ENCODE data around the gene NIT1.
"Not testable (repeated sequence)": the region's sequence is repeated elsewhere in the genome, so short reads cannot be mapped to it uniquely, and the experiment has no call there.

The NIT1 gene

DNA sequence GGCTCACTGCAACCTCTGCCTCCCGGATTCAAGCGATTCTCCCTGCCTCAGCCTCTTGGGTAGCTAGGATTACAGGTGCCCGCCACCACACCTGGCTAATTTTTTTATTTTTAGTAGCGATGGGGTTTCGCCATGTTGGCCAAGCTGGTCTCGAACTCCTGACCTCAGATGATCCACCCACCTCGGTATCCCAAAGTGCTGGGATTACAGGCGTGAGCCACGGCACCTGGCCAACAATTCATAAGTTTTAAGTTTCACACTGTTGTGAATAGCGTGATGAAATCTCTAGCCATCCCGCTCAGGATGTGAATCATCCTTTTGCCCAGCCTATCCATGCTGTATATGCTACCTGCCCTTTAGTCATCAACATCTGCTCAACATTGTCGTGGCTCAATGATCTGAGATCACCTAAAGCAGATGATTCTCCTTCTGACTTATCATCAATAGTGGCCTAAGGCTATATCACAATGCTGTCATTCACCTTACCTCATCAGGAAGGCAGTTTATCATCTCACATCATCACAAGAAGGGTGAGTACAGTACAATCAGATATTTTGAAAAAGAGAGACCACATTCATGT, 2.7 kb upstream of the NIT1 start:
- no peak for DNase-seq

DNA sequence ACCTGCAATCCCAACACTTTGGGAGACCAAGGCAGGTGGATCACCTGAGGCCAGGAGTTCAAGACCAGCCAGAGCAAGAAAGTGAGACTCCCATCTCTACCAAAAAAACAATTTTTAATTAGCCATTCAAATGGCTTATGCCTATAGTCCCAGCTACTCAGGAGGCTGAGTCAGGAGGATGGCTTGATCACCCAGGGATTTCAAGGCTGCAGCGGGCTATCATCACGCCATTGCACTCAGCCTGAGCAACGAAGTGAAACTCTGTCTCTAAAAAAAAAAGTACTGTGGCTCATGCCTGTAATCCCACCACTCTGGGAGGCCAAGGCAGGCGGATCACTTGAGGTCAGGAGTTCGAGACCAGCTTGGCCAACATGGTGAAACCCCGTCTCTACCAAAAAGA, 1.9 kb upstream of the NIT1 start:
- DNase-seq, result not testable (repeated sequence)

DNA sequence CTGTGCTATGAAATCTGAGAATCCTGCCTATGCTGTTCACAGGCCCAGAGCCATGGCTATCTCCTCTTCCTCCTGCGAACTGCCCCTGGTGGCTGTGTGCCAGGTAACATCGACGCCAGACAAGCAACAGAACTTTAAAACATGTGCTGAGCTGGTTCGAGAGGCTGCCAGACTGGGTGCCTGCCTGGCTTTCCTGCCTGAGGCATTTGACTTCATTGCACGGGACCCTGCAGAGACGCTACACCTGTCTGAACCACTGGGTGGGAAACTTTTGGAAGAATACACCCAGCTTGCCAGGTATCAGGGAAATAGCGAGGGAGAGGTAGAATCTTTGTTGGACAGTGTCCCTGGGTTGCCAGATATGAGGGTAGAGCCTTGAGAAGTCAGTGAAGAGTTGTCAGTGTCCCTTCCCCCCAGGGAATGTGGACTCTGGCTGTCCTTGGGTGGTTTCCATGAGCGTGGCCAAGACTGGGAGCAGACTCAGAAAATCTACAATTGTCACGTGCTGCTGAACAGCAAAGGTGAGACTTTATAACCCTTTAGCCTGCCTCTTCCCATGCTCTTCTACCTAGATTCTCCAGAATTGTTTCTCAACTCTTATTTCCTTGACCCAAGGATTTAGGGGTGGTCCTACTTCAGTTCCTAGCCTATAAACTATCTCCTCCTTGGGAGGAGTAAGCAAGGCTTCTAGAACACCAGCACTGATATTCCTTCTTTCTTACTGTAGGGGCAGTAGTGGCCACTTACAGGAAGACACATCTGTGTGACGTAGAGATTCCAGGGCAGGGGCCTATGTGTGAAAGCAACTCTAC, 1.4 kb downstream of the NIT1 start:
- no peak for DNase-seq

DNA sequence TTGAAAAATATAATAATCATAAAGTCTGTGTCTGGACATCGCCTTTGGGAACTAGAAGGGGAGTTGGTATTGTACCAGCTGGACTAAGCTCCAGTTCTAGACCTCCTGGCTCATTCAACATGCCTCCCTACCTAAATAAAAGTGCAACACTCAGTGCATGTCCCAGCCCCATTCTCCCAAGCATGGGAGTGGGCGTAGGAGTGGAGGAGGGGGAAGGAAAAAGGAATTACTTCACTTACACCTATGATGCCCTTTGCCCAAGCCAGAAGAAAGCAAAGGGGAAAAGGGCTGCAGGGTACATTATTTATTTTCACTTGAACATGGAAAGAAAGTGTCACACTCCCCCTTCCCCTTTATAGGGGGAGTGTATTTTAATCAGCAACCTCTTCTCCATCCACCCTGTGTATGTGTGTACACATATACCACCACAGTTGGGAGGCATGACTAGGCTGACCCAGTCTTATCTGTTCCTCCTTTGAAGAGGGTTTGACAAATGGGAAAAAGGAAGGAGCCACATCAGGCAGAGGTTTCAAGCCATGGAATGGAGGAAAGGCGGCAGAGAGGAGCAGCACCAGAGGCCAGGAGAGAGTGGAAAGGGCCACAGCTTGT, 3.2 kb downstream of the NIT1 start:
- no peak for DNase-seq

DNA sequence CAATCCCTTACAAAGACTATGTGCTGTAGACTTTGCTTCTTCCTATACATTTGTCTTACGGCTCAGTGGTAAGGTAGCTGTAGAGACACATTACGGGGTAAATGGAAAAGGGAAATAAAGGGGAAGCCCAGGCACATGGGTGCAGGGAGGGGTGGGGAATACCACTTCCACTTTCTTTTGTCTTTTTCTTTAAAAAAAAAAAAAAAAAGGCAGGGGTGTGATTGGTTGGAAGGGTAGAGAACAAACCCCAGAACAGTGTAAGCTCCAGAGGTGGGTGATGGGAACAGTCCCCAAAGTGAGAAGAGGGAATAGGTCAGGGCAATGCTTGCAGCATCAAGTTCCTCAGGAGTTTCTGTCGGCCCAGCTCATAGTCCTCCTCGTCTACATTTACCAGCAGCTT, 3.9 kb downstream of the NIT1 start:
- no peak for DNase-seq

DNA sequence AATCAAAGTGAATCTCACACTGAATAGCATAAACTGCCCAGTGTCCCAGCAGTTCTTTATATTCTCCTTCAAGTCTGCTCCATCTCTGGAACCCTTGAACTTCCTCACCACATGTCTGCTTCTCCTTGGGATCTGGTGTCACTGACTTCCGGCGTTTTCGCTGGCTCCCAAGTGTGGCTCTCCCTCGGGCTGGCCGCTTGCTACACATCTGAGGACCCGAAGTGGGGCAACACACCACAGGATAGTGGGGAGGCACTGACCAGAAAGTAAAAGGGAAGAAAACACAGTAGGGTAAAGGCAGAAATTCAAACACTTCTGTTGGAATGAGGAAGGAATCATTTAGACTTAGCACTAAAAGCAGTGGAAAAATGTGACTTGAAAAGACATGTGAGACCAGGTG, 5.1 kb downstream of the NIT1 start:
- no peak for DNase-seq

DNA sequence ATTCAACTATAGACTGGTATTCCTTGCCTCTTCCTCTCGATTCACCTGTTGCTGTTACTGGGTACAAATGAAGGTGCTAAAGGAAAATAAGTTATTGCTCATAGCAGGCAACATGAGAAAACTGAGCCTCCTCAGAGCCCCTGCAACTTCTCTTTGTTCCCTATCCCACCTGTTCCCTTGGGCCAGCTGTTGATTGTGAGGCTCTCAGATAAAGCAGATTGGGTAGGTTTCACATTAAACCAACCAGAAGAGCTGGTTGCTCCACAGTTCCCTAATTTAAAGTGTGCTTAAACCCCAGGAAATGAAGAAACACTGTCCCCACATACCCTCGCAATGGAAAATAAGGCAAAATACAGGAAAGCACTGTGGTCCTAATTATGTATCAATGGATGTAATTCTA, 9.7 kb downstream of the NIT1 start:
- no peak for DNase-seq

DNA sequence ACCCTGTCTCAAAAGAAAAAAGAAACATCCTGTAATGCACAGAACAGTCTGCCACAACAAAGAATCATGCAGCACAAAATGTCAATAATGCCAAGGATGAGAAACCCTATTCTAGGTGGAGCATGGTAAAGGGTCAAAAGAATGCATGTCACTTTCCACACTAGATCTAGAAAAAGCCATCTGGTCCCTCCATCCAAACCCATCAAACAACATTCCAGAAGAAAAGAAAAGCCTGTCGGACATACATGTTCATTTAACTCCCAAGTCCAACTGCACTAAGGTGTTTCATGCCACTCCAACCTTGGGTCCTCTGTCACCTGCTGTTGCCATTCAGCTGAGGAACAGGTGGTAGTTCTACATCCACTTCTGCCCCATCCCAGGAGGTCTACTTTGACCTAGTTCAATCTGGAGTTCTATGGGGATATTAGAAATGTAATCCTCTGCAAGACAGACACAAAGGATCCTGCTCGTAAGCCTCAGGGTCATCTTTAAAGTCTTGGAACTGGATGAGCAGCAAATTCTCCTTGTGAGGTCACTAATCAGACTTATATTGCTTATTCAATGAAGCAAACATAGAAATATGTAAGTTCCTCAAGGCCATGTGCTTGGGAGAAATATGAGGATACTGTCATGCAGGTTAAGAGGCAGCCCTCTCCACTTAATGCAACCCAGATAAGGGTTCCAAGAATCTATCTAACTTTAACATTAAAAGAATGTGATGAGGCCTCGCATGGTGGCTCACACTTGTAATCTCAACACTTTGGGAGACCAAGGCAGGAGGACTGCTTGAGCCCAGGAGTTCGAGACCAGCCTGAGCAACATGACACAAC, 10.9 kb downstream of the NIT1 start:
- no peak for DNase-seq

DNA sequence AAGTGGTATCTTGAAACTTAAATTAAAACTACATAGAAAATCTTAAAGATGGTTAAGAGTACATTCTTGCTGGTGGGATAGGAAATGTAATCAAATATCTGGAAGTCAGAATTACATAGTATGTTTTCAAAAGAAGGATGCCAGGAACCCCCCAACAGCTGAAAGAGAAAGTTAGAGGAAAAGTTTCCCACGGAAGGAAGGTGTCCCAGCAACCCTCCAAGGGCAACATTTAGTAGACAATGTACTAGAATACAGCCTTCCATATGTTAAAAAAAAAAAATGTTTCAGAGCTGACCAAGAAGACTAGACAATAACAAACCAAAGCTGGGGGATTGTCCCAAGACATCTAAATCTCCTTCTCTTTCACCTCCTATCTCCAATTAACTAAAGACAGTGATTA, 12.4 kb downstream of the NIT1 start:
- DNase-seq, result no peak

DNA sequence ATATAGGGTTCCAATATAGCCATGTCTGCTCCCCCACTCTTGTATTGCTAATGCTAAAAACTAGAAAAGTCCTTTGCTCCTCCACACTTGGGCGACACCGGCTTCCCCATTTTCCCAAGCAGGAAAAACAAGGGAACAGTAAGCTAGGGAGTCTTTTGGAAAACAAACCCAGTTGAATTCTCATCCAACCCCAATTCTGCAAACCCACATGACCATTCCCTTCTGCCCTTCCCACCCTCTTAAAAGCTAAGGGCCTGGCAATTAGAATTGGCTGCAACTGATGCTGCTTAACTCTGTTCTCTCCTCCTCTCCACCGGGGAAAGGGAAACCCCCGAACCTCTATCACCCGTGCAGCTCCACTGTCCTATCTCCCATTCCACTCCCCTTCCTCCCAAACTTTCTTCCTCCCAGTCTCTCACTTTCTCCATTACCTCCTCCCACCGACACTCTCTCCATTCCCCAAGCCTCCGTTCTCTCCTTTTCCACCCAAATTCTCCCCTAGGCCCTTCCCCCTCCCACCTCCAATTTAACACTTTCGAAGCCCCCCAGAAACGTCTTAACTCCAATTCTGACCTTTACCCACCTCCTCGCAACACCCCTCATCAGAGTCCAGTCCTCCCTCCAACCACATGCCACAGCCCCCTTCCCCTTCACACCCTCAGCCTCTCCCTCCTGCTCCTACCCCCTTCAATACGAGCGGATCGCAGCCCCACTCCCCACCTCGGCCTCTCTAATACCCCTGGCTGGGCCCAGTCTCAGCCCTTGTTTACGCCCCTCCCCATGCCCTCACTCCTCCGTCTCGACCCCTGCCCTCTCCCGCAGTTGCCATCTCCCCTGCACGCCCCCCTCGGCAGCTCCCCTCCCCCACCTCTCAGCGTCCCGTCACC, 13.9 kb downstream of the NIT1 start:
- no peak for DNase-seq

DNA sequence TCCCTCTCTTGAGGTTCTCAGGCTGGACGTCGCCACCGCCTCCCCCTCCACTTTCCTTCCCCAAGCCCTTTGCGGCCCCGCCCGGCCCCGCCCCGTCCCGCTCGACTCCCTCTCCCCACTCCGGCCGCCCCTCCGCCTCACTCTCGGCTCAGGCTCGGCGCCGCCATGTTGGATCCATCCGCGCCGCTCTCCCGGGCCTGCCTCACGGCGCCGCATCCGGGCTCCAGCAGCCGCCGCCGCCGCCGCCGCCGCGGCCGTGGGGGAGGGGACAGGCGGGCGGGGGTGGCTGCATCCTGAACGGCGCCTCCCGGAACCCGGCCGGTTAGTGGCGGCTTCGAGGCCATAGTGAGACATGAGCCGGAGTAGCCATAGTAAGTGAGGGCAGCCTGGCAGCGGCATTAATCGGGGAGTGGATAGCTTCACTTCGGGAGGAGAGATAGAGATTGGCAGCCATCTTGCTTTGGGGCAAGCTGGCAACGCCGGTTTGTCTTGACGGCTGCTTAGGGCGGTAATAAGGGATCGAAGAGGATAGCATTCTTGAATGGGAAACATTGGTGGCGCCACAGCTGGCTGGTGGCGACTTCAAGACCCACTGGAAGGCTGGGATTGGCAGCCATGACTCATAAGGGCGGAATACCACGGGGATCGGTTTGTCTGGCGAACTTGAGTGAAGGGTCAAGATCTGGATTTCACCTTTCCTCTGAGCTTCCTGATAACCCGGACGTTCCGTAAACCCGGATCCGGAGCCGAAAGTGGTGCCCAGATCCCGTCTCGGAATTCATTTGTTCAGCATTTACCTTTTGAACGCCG, 14.7 kb downstream of the NIT1 start, which contains the start of gene DEDD:
TSS of gene DEDD (minus strand) at position 258 of the 810 bp plus-strand sequence. CDS start 8,205 bp downstream, outside the sequence.
- DNase-seq, result peak; percentile 74

DNA sequence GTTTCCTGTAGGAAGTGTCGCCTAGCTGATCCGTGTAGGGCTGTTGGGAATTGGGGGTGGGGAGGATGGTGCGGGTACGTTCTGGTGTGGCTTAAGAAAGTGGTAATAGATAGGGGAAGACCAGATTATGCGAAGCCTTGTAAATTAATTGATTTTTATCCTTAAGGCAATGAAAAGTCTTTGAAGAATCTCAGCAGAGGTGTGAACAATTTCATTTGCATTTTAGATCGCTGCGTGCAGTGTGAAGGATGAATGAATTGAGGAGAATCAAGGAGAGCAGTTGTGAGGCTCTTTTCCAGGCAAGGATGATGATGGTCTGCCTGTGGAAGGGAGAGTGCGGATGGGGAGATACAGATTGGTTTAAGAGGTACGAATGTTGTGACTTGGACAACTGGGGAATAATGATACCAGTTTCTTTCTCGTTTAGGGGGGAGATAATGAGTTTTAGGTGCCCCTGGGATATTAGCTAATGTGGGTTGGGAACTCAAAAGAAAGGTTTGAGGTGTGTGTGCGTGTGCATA, 15.4 kb downstream of the NIT1 start:
- DNase-seq, result no peak

DNA sequence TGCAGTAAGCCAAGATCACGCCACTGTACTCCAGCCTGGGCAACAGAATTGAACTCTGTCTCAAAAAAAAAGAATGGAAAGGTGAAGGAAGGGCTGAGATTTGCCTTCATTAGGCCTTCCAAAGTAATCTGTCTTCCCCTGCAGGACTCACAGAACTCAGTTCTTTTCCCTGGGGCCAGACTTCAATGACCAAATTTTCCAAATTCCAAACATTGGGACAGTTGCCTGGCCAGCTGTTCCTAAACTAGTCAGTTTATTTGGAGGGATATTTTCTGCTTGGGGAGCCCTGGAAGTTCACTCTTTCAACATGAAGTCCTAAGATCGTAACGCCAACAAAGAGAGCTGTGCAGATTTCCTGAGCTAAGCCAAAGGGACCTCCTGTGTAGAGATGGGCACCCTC, 20.0 kb downstream of the NIT1 start:
- no peak for DNase-seq

DNA sequence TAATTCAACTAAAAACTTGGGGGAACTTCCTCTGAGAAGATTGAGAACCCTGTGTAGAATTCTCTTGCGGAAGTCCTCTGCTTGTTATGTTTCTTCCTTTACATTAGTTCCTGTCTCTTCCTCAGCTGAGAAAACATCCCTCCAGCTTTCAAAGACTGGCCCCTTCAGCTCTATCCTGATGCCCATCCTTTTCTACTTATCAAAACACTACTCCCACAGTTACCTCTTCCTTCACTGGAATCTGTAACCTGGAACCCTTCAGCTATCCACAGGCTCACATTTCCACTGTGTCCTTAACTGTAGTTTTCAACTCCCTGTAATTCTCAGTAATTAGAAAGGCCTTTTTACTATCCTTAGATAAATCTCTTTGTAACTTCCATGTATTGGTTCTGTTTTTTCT, 20.5 kb downstream of the NIT1 start:
- no peak for DNase-seq

DNA sequence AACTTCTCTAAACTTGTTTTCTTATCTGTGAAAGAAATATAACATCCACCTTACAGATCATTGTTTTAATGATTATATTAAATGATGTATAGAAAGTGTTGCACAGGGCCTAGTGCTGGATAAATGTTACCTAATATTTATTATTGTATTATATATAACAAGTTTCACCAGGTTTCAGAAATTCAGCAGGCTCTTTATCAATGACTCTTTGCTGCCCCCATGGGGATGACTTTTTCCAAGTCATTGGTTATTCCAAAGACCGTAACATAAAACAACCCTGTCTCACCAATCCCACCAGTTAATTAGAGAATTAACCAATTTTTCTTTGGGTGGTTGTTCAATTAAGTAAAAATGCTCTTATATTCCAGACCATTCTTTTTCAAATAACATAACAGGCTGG, 21.9 kb downstream of the NIT1 start:
- DNase-seq, result no peak

DNA sequence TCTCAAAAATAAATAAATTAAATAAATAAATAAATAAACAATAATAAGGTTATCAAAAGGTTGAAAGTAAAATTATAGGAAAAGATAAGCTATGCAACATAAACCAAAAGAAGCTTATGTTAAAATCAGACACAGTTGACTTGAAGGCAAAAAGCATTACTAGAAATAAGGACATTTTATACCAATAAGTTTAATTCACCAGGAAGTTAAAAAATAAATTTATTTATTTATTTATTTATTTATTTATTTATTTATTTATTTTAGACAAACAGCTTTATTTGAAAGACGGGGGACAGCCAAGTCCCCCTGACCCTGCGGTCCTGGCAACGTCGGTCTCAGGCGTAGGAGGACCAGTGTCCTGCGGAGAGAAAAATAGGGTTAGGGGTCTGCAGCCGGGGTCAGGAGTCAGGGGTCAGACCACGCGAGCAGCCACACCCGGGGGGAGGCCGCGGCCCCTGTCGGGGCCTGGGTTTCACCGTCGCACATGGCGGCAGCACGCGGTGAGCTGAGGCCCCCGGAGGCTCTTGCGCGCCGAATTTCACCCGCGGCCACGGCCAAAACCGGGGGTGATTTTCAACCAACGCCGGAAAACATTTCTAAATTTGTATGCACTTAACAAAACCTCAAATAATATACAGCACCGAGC, 23.0 kb downstream of the NIT1 start:
- no peak for DNase-seq

DNA sequence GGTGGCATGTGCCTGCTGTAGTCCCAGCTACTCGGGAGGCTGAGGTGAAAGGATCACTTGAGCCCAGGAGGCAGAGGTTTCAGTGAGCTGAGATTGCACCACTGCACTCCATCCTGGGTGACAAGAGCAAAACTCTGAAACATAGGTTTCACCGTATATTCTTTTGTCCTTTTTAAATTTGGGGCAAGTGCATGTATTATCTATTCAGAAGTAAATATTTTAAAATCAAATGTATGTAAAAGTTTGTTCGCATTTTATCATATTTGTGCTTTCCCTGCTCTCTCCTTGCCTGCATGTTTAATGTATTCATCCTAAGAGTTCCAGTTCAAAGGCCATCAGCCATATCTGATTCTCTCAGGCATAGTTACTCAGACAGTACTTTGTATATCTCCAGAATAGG, 27.9 kb downstream of the NIT1 start:
- DNase-seq, result no peak

DNA sequence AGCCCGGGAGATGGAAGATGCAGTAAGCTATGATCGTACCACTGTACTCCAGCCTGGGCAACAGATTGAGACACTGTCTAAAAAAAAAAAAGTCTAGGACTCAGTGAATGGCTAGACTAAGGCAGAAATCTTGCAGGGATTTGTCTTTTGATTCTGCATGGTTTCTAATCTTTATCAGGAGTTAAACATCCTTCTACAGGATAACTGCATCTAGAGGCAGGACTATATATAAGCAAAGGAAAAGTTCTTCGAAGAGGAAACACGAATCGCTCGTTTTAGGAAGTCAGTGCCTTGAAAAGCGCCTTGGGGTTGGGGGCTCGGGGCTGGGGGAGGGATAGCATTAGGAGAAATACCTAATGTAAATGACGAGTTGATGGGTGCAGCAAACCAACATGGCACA, 35.3 kb downstream of the NIT1 start:
- DNase-seq, result no peak

DNA sequence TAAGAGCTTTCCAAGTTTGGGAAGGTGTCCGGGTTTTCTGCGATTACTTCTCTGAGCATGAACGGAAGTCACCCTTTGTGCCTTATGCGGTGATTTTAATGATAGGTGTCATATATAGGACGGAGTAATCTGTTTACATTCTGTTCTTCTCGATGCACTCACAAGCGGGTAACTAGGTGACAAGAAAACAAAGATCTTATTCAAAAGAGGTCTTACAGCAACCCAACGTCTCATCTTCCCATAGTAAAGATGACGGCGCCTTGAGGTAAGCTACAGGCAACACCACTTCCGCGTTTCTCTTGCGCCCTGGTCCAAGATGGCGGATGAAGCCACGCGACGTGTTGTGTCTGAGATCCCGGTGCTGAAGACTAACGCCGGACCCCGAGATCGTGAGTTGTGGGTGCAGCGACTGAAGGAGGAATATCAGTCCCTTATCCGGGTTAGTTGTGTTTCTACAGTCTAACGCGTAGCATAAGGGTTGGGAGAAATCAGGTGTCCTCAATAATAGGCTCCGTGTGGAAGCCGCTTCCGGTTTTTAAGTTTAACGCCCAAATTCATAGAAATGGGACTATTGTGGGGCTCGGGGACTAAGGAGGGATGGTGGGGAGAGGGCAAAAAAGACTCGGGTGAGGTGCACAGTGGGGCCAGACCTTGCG, 35.9 kb downstream of the NIT1 start, which contains the start of gene UFC1:
TSS of gene UFC1 (plus strand) at position 297 of the 656 bp plus-strand sequence. CDS start at position 317, 20 bp downstream.
- no peak for DNase-seq

DNA sequence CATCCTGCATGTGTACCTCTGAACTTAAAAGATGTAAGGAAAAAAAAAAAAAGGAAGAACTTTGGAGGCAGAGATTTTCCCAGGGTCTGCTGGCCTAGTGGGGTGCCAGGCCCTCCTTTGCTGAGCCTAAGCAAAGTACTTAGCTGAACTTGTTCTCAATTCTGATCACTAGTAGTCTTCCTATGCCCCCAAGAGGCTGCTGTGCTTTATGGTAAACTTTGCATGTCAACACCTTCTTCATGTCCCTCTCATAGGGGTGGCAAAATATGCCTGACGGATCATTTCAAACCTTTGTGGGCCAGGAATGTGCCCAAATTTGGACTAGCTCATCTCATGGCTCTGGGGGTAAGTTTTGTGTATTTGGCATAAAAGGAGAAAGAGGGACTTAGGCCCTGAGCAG, 40.0 kb downstream of the NIT1 start:
- no peak for DNase-seq

All from activated gamma-delta T cell (primary cell).